ENCODE results near the gene MRPL55.
A peak's percentile ranks its signal among the peaks of the same experiment; 100 is the strongest.

Gene MRPL55

GRCh38 chr1:228100822-228101613 lies 8.1 kb downstream of the MRPL55 start:
- CTCF ChIA-PET = interaction anchor here (1.4 kb wide), 1 partner anchor 102 kb away, joined by 9 read pairs; no protein-coding TSS in a partner anchor
- TF ChIP-seq CTCF (conservative IDR thresholded peaks at IDR 0.05; ENCODE audit: low read depth) = no peak
- H3K27ac ChIP-seq = peak overlapping the region; percentile 84
- DNase-seq (ENCODE audit: low spot score) = no peak
- POLR2A ChIA-PET (ENCODE audit: low non-redundant PET) = no interaction called here

DNA sequence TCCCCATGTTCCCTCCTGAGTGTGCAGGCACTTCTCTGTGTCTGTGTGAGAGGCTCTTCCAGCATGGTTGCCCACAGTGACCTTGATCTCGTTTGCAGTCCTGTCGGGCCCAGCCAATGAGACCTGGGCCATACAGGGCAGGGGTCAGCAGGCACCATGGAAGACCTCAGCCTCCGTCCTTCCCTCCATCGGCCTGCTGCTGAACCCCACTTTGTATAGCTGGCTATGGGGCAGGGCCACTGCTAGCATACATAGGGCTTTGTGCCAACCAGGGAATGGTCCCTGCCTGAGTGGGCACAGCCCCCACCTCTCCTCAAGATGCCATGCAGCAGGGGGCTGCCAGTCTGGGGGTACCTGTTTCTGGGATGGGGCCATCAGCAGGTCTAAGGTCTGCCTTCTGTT lies 9.8 kb downstream of the MRPL55 start:
- ChIA-PET POLR2A (ENCODE audit: low non-redundant PET) (no interaction called here), CTCF (interaction anchor here (0.6 to 1.3 kb wide), 3 partner anchors 66 to 1188 kb away, joined by 3 to 5 read pairs (median 4); partner anchors contain the start of gene IBA57)
- H3K27ac ChIP-seq = peak overlapping the region; percentile 84
- TF ChIP-seq CTCF (conservative IDR thresholded peaks at IDR 0.05; ENCODE audit: low read depth) = no peak
- DNase-seq (ENCODE audit: low spot score) = no peak

DNA sequence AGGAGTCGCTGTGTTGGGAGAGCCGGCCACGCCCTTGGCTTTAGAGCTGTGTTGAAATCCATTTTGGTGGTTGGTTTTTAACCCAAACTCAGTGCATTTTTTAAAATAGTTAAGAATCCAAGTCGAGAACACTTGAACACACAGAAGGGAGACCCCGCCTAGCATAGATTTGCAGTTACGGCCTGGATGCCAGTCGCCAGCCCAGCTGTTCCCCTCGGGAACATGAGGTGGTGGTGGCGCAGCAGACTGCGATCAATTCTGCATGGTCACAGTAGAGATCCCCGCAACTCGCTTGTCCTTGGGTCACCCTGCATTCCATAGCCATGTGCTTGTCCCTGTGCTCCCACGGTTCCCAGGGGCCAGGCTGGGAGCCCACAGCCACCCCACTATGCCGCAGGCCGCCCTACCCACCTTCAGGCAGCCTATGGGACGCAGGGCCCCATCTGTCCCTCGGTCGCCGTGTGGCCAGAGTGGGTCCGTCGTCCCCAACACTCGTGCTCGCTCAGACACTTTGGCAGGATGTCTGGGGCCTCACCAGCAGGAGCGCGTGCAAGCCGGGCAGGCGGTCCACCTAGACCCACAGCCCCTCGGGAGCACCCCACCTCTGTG lies 10.7 kb downstream of the MRPL55 start:
- no peak for DNase-seq (ENCODE audit: low spot score)
- H3K27ac ChIP-seq = peak overlapping the region; percentile 84
- CTCF ChIA-PET = interaction anchor here (1.0 to 1.6 kb wide), 2 partner anchors 94 to 99 kb away, joined by 5 to 6 read pairs; no protein-coding TSS in a partner anchor
- TF ChIP-seq CTCF (conservative IDR thresholded peaks at IDR 0.05; ENCODE audit: low read depth) = no peak
- POLR2A ChIA-PET (ENCODE audit: low non-redundant PET) = no interaction called here

DNA sequence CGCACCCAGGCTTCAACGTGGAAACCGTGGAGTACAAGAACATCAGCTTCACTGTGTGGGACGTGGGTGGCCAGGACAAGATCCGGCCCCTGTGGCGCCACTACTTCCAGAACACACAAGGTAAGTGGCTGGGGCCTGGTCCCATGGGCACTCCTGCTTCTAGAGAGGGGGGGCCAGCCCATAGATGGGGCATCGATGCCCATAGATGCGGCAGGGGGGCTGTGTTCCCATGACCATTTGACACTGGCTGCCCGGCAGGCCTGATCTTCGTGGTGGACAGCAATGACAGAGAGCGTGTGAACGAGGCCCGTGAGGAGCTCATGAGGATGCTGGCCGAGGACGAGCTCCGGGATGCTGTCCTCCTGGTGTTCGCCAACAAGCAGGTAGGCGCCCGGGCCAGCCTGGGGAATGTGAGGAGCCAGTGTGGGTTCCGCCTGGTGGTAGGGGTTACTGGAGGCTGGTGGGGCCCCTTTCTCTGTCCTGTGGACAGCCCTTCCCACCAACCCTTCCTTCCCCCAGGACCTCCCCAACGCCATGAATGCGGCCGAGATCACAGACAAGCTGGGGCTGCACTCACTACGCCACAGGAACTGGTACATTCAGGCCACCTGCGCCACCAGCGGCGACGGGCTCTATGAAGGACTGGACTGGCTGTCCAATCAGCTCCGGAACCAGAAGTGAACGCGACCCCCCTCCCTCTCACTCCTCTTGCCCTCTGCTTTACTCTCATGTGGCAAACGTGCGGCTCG lies 11.6 kb downstream of the MRPL55 start:
- no peak for TF ChIP-seq CTCF (conservative IDR thresholded peaks at IDR 0.05; ENCODE audit: low read depth)
- peak overlapping the region; percentile 84 for H3K27ac ChIP-seq
- ChIA-PET CTCF (interaction anchor here (1.0 to 1.6 kb wide), 2 partner anchors 93 to 98 kb away, joined by 5 to 6 read pairs; no protein-coding TSS in a partner anchor), POLR2A (ENCODE audit: low non-redundant PET) (no interaction called here)
- no peak for DNase-seq (ENCODE audit: low spot score)

GRCh38 chr1:228096416-228097332 lies 12.4 kb downstream of the MRPL55 start:
- no peak for TF ChIP-seq CTCF (conservative IDR thresholded peaks at IDR 0.05; ENCODE audit: low read depth)
- peak overlapping the region; percentile 84 for H3K27ac ChIP-seq
- DNase-seq (ENCODE audit: low spot score) = no peak
- CTCF ChIA-PET = no interaction called here
- POLR2A ChIA-PET (ENCODE audit: low non-redundant PET) = no interaction called here
